ENCODE results near the gene POT1. TPM values are rescaled to one million over a fixed set of nuclear protein-coding genes. Genes with fewer than 3 reads are reported as not detected.

The POT1 gene
- total and polyA plus RNA-seq, 12 donors: 5.1 to 24.7 (median 15.5) TPM

DNA sequence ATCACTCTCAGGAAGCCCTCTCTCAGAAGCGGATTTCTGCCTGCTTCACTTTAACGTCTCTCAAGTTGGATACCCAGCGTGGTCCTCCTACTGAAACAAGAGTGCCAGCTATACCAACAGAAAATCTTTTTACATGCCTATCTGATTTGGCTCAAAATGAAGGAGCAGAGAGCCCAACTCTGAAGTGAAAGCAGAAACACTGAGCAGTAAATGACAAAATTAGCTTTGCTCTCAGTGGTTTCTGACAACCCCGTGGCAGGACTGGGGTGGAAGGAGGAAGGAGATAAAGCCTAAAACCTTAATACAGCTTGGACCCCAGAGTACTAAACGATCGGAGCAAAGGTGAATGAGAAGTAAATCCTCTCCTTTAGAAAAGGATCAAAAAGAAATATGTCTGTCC, 139.0 kb downstream of the POT1 start:
- WGBS, 2 donors: 52 to 64% methylated on average over 6 of the region's 6 CpGs
- ATAC-seq: no peak
- Histone ChIP-seq H3K4me1 (no peaks in the 10 kb centered on the region), H3K27ac (no peak overlapping the region), H3K4me3 (no peak overlapping the region), H3K27me3 (peaks cover 0 to 10% (median 0%) of the 10 kb centered on the region in 7 donors), H3K36me3 (no peaks in the 10 kb centered on the region), H3K9me3 (peaks cover 0 to 4% (median 0%) of the 10 kb centered on the region in 11 donors)
- TF ChIP-seq, protein P1, sequence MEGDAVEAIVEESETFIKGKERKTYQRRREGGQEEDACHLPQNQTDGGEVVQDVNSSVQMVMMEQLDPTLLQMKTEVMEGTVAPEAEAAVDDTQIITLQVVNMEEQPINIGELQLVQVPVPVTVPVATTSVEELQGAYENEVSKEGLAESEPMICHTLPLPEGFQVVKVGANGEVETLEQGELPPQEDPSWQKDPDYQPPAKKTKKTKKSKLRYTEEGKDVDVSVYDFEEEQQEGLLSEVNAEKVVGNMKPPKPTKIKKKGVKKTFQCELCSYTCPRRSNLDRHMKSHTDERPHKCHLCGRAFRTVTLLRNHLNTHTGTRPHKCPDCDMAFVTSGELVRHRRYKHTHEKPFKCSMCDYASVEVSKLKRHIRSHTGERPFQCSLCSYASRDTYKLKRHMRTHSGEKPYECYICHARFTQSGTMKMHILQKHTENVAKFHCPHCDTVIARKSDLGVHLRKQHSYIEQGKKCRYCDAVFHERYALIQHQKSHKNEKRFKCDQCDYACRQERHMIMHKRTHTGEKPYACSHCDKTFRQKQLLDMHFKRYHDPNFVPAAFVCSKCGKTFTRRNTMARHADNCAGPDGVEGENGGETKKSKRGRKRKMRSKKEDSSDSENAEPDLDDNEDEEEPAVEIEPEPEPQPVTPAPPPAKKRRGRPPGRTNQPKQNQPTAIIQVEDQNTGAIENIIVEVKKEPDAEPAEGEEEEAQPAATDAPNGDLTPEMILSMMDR (IDR thresholded peaks at IDR 0.05): no peak
- intact Hi-C loops (cut with DNase I): no loop called here
- no peak for DNase-seq

DNA sequence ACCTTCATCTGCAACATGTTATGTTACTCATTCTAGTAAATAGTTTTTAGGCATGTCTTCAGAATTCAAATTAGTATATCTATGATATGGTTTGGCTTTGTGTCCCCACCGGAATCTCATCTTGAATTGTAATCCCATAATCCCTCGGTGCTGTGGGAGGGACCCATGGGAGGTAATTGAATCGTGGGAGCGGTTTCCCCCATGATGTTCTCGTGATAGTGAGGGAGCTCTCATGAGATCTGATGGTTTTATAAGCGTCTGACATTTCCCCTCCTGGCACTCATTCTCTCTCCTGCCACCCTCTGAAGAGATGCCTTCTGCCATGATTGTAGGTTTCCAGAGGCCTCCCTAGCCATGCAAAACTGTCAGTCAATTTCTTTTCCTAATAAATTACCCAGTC, 143.6 kb downstream of the POT1 start:
- no peak overlapping the region for H3K27ac ChIP-seq
- ATAC-seq: no peak
- H3K4me1 ChIP-seq: no peaks in the 10 kb centered on the region
- 48 to 56% methylated on average over 6 of the region's 6 CpGs for WGBS, 2 donors
- H3K9me3 ChIP-seq: no peaks in the 10 kb centered on the region
- intact Hi-C loops (cut with DNase I): loop anchor here in 7 of 10 donors (2.0 to 10.0 kb wide), 7 partner anchors 614 to 634 kb away; no protein-coding TSS in a partner anchor
- H3K36me3 ChIP-seq: no peaks in the 10 kb centered on the region
- no peak overlapping the region for H3K4me3 ChIP-seq
- TF ChIP-seq, protein P1 (IDR thresholded peaks at IDR 0.05): no peak
- H3K27me3 ChIP-seq: peaks cover 0 to 10% (median 0%) of the 10 kb centered on the region in 7 donors
- DNase-seq: no peak

DNA sequence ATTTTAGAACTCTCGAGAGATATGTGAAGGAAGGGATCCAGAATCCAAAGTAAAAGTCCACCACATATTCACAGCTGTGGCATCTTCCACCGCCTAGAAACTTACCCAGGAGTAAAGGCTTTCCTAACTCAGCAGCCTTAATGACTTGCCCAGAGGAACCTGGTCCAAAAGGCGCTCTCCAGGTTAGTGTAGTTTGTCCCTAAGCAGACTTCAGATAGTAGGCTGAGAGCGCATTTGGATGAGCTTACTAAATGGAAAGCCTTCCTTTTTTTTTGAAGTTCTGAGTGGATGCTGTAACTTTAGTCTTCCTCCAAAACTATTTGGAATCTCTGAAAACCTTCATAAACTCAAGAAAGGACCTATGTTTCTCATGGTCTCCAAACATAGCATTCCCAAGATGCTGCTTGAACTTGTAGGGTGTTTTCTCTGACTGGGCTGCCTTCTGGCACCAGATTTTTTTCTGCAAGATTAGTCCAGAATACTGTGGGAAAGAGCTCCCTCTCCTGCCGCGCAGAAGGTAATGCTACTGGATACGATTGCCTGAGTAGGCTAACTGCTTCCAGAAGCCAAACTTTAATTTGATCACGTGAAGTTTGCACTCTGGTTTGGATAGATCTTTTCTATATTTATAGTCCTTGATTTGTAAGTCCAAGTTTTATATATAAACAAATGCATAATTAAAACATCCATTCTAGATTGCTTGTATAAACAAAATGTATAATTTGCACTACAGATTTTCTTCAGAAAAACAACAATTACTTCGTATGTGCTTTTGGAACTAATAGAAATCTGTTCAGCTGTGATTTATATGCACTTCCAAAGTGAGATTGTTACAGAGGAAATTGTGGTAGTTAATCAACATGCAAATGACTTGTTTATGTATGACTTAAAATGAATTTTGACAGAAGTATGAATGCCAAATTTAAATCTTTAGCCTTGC, 144.5 kb downstream of the POT1 start:
- ATAC-seq: peak in 5 of 8 donors; percentile 28 to 82 (median 44)
- intact Hi-C loops (cut with DNase I): loop anchor here in 9 of 10 donors (2.0 to 10.0 kb wide), 7 partner anchors 613 to 633 kb away; no protein-coding TSS in a partner anchor

DNA sequence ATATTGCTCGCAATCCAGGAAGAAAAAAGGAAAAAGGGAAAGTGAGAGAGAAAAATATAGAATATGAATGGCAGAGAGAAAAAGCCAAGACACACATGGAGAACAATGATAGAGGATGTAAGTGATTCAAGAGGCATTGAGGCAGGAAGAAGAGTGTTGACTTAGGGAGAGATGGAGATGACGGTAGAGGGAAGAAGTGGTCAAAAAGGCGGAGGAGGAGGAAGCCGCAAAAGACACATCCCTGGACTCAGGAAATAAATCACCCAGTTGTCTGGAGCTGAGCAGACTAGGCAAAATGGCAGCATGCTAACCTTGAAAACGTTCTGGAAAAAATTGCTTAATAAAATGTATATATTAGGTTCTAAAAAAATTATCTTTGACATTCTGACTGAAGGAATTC, 146.4 kb downstream of the POT1 start:
- 74 to 78% methylated on average over 5 of the region's 5 CpGs for WGBS, 2 donors
- DNase-seq (no peak), ATAC-seq (no peak)
- TF ChIP-seq, protein P1 (IDR thresholded peaks at IDR 0.05): no peak
- Histone ChIP-seq H3K27ac (no peak overlapping the region), H3K9me3 (no peaks in the 10 kb centered on the region), H3K27me3 (peaks cover 0 to 10% (median 0%) of the 10 kb centered on the region in 7 donors), H3K4me3 (no peak overlapping the region), H3K4me1 (no peaks in the 10 kb centered on the region), H3K36me3 (no peaks in the 10 kb centered on the region)
- intact Hi-C loops (cut with DNase I): loop anchor here in 6 of 10 donors (5.0 to 10.0 kb wide), 5 partner anchors 611 to 628 kb away; no protein-coding TSS in a partner anchor

More for the DNA sequence above, 144.5 kb downstream of the POT1 start:
- Histone ChIP-seq H3K9me3 (no peaks in the 10 kb centered on the region), H3K4me1 (no peaks in the 10 kb centered on the region), H3K4me3 (no peak overlapping the region), H3K27ac (no peak overlapping the region), H3K36me3 (no peaks in the 10 kb centered on the region), H3K27me3 (peaks cover 0 to 10% (median 0%) of the 10 kb centered on the region in 7 donors)
- WGBS, 2 donors: 44% methylated on average over 9 of the region's 9 CpGs
- no peak for DNase-seq
- TF ChIP-seq, protein P1 (IDR thresholded peaks at IDR 0.05): peak; percentile 14 to 71 (median 63)
